ENCODE results near the gene NUDT2.
"Not testable (repeated sequence)": the region's sequence is repeated elsewhere in the genome, so short reads cannot be mapped to it uniquely, and the experiment has no call there.

Gene NUDT2

GRCh38 chr9:34328987-34329832 is at the start of gene NUDT2, which contains the start of gene KIF24:
Gene NUDT2, plus strand, starts transcription at chr9:34329569. Its CDS starts 9,471 bp downstream, at chr9:34339040.
Gene KIF24, minus strand, starts transcription at chr9:34329268. Its CDS starts 17,922 bp downstream, at chr9:34311346.
- peak; percentile 94 to 96 for DNase-seq (ENCODE audit: low read depth in 2 of 2)

DNA sequence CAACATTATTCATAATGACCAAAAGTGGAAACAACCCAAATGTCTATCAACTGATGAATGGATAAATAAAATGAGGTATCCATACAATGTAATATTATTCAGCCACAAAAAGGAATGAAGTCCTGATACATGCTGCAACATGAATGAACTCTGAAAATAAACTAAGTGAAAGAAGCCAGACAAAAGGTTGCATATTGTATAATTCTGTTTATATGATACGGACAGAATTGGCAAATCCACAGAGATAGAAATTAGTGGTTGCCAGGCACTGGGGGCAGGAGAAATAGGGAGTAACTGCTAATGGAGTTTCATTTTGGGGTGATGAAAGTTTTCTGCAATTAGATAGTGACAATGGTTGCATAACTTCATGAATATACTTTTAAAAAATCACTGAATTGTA is 47.3 kb upstream of the NUDT2 start:
- DNase-seq (ENCODE audit: low read depth in 2 of 2) = no peak

DNA sequence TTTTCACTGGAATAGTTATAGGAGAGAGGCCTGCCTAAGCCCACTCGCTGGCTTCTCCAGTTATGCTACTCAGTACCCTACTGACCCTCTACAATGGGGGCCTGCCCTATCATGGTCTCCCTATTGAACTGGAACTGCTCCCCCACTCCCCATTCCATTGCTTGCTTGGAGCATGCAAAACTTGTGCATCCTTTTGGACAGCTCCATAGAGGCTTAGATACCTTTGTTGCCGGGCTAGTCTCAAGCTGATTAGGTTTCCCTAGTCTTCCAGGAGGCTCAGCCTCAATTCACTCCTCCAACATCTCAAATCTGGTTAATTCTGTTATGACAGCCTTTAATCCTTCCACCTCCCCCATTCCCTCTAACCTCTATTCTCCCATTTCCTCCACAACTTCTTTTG is 40.2 kb upstream of the NUDT2 start:
- DNase-seq (ENCODE audit: low read depth in 2 of 2) = no peak

DNA sequence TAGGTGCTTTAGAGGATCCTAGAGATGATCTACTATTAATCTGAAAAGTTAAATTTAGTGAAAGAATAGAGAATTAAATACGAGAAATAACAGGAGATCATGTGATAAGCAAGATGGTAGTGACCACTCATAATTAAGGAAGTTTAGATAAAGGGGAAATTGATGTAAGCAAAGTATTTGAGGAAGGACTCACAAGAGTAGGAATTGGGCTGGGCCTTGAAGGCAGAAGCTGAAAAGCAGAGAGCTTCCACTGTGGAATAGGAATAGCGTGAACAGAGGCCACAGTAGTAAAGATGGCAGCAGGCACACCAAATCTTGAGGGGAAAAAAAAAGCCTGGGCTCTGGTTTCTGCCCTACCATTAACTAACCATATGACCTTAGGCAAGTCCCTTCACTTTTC is 38.3 kb upstream of the NUDT2 start:
- no peak for DNase-seq (ENCODE audit: low read depth in 2 of 2)

DNA sequence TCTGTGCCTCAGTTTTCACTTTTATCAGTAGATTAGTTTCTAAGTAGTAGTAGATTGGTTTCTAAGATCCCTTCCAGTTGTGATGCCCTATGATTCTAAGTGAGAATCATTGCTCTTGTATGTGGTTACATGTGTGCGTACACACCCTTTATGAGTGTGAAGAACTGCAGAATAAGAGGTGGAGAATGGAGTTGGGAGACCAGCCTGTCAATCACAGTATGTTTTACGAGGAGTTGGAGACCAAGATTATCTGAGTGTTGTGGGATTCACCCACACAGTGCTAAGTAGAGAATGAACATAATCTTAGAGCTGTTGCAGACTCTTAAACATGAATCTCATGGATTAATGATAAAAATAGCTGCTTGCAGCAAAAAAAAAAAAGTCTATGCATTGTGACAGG is 37.9 kb upstream of the NUDT2 start:
- DNase-seq (ENCODE audit: low read depth in 2 of 2) = no peak

- DNase-seq (ENCODE audit: low read depth in 2 of 2) = no peak
Measured at GRCh38 chr9:34292552-34292951, 36.8 kb upstream of the NUDT2 start.

- DNase-seq (ENCODE audit: low read depth in 2 of 2) = not testable (repeated sequence)
Measured at GRCh38 chr9:34301064-34301463, 28.3 kb upstream of the NUDT2 start.

DNA sequence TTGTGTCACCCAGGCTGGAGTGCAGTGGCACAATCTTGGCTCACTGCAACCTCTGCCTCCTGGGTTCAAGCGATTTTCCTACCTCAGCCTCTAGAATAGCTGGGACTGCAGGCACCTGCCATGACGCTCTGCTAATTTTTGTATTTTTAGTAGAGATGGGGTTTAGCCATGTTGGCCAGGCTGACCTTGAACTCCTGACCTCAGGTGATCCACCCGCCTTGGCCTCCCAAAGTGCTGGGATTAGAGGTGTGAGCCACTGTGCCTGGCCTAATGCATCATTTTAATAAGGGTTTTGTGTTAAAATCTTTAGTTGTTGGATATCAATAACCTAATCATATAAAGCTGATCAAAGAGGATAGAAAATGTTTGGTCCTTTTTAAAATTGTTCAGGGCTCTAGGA is 21.1 kb upstream of the NUDT2 start:
- DNase-seq (ENCODE audit: low read depth in 2 of 2) = not testable (repeated sequence)

GRCh38 chr9:34310215-34310614 is 19.2 kb upstream of the NUDT2 start:
- DNase-seq (ENCODE audit: low read depth in 2 of 2) = no peak

DNA sequence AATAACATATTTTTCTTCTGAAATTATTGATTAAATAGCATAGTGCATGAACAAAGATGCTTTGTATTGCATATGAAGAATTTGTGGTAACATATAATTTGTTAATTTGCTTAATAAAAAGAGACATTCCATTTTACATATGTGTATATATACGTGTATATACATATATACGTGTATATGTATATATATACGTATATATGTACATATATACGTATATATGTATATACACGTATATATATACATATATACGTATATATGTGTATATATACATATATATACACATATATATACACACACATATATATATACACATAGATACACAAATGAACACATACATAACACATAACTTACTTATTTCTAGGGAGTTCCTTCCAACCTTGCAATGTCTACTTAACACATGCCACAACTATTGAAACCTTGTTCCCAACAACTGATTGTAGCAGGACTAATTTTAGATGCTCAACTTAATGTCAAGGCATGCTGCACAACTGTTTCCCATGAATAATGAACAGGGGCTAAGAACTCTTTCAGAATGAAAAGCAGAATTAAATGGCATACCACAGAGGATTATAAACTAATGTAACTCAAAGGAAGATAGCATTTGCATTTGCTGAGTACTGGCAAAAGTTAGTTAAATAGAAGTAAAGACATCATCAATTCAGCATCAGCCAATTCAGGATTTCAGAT is 17.7 kb upstream of the NUDT2 start:
- DNase-seq (ENCODE audit: low read depth in 2 of 2) = no peak

- DNase-seq (ENCODE audit: low read depth in 2 of 2) = no peak
Measured at GRCh38 chr9:34317436-34317835, 11.9 kb upstream of the NUDT2 start.

DNA sequence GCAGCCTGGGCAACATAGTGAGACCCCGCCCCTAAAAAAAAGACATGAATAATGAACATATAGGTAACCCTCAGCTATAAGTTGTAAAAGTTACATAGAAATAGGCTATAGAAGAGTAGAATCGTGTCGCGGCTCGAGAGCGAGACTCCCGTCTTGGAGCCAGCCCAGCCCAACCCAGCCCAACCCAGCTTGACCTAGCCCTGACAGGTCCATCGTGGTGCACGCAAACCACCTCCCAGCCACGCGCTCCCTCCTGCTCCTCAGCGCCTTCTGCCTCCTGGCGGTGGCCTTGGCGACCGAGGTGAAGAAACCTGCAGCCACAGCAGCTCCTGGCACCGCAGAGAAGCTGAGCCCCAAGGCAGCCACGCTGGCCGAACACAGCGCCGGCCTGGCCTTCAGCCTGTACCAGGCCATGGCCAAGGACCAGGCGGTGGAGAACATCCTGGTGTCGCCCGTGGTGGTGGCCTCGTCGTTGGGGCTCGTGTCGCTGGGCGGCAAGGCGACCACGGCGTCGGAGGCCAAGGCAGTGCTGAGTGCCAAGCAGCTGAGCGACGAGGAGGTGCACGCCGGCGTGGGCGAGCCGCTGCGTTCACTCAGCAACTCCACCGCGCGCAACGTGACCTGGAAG is 11.1 kb upstream of the NUDT2 start:
- DNase-seq (ENCODE audit: low read depth in 2 of 2) = no peak

DNA sequence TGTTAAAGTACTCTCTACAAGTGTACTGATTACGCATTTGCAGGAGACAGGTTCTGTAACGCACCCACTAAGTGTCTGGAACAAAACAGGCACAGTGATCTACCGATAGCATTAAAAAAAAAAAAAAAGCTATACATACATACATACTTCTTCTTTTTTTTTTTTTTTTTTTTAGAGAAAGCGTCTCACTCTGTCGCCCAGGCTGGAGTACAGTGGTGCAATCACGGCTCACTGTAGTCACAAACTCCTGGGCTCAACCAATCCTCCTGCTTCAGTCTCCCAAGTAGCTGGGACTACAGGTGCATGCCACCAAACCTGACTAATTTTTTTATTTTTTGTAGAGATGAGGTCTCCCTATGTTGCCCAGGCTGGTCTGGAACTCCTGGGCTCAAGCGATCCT is 7.9 kb upstream of the NUDT2 start:
- DNase-seq (ENCODE audit: low read depth in 2 of 2) = no peak

DNA sequence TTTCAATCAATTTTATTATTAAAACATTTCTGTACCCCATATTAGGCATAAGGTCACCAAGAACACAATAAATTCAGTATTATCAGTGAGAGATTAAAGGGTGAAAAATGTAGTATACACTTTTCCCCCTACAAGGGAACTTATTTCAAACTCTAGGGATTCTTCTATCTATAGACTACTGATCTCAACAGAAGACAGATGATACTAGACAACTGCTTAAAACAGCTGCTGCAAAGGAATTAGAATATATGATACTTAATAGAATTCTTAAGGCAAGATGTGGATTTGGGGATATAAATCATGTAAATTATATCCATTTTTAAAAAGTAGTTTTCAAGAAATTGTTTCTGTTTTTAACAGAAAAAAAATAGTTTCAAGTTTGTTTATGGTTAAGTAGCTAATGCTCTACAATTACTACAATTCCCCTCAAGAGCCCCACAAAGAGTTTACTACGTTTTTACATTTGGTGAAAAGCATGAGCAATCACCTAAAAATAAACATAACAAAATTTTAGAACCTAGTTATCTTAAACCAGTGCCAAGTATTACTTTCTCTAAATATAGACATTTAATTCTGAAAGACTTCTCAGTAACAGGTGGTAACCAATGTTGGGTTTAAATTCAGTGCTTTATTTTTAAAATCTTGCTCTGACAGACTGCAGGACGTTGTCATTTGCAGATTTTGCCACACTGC is 6.3 kb upstream of the NUDT2 start:
- DNase-seq (ENCODE audit: low read depth in 2 of 2) = no peak

DNA sequence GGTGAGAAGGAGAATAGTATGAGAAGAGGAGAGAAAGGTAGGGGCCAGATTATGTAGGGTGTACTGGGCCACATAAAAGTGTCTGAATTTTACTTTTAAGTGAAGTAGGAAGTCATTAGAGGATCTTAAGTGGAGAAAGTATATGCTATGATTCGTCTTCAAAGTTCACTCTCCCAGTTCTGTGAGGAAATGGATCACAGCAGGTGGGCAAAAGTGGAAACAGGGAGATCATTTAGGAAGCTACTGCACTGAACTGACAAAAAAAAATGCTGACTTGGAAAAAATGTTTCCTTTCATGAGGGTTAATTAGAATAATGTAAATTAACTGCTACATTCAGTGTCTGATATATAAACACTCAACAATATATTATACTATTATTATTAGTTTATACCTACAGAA is 2.7 kb upstream of the NUDT2 start:
- no peak for DNase-seq (ENCODE audit: low read depth in 2 of 2)

DNA sequence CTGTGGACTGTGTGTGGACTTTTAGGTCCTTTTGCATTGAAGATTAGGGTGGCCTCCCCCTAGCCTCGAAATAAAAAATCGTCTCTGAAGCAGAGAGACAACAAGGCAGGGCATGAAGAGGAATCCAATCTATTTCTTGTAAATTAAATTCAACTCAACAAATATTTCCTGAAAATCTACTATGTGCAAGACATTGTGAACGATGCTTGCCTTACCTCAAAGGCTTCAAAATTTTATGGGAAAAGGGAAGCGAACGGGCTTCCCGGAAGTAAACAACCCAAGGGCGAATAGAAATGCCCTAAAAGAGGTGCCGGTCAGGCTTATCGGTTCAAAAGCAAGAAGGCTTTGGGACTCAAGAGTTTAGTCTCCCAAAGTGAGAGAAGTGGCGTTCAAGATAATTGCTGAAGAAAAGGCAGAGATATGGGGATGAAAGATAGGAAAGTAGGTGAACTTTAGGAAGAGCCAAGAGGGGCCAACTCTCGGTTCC is 826 bp upstream of the NUDT2 start:
- DNase-seq (ENCODE audit: low read depth in 2 of 2) = no peak

DNA sequence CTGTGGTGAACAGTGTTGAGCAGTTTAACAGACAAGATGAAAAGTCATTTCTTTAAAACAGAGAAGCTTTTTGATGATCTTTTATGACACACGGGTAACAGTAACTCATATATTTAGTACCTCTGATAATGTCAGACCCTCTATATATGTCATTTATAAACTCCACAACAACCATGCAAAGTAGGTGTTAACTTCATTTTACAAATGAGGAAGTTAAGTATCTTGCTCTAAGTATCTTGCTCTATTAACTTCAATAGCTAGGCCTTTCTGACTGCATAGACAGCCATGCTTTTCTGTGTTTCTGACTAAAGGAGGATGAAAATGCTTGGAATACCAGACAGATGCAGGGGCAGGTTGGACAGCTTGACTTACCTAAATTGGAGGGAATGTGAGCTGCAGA is 1.8 kb downstream of the NUDT2 start:
- DNase-seq (ENCODE audit: low read depth in 2 of 2) = no peak

GRCh38 chr9:34332076-34332964 is 3.0 kb downstream of the NUDT2 start:
- no peak for DNase-seq (ENCODE audit: low read depth in 2 of 2)

DNA sequence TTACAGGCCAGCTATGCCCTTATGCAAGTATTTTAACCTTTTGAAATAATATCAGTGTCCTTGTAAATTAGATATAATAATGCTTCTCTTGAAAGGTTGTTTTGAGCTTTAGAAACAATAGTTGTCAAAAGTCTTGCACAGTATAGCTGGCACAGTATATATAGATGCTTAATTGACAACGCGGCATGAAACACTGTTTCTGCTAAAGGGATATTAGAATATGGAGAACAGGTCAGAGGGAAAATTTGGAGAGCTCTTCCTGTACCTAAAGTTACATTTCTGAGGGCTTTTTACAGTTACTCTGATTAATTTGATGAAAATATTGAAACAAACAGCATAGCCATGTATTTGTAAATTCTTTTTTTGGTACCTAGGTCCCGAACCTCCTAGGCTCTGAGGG is 4.5 kb downstream of the NUDT2 start:
- DNase-seq (ENCODE audit: low read depth in 2 of 2) = no peak

- no peak for DNase-seq (ENCODE audit: low read depth in 2 of 2)
Measured at GRCh38 chr9:34334337-34334824, 5.0 kb downstream of the NUDT2 start.

GRCh38 chr9:34334916-34335315 is 5.5 kb downstream of the NUDT2 start:
- no peak for DNase-seq (ENCODE audit: low read depth in 2 of 2)
